ENCODE measurements around the gene C1orf21.

Gene C1orf21

DNA sequence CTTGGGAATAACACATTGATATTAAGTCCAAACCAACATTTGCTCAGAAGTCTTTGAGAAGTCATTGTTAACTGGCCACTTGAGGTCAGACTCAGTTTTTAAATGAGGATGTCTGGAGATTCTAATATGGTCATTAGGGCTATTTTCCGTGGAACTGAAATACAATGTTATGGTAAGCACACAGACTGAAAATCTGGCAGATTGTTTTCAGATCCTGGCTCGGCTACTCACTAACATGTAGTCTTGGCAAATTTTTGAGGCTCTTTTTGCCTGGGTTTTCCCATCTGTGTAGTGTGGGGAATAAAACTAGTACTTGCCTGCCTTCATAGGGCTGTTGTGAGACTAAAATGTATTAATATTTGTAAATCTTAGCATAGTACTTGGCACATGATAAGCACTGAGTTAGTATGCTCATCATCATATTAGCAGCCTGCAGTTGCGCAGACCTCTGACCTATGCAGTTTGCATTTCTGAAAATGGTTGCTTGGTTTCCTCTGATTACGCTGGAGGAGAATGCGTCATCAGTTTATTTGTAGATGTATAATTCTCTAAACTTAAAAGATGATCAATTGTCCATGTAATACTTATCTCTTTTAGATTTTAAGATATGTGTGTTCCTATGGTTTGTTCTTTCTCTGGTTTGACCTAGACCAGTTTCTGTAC, 100.8 kb downstream of the C1orf21 start:
- no peak for DNase-seq

DNA sequence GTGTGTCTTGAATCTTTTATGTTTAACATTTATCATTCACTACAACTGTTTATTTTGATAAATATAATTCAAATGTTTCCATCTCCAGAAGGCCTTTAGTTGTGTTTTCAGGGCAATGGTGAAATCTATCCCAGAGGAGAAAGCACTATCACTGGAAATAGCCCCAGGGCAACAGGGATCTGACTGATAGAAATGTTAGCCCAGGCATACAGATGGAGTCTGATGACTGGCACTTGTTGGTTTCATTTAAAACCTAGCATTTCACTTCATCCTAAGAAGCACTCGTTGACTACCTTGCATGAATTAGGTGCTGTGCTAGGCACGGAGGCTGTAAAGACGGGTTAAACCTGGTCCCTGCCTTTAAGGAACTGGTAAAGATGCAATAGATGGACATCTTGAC, 103.1 kb downstream of the C1orf21 start:
- no peak for DNase-seq

GRCh38 chr1:184492536-184492935, 105.7 kb downstream of the C1orf21 start:
- DNase-seq: no peak

DNA sequence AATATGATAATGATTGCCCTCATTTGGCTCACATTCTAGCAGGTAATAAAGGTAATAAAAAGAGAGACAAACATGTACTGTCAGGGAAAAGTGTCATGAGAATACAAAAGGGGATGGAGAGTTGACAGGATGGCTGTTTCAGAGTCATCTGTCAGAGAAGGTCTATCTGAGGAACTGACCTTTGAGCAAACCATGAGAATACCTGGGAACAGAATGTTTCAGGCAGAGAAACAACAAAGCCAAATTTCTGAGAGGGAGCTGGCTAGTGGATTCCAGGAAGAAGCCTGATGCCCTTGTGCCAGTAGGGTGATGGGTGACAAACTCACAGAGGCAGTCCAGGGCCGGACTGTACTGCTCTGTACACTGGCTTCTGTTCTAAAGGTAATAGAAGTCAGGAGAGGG, 107.2 kb downstream of the C1orf21 start:
- no peak for DNase-seq

DNA sequence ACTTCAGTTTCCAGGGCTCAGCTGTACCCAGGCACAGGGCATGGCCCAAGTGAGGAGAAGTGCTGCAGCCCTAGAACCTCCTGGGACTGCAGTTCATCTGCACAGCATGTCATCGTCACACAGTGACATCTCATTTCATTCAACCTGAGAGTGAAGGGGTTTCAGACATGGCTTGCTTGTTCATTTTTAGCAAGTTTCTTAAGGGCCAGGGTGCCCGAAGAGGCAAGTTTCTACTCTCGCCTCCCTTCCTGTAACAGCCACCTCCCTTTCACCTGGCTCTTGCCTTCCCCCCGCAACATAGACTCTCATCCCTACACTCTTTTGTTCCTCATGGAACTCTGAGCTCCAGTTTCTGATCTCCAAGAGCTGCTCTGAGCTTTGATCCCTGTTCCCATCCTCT, 108.1 kb downstream of the C1orf21 start:
- DNase-seq: no peak

DNA sequence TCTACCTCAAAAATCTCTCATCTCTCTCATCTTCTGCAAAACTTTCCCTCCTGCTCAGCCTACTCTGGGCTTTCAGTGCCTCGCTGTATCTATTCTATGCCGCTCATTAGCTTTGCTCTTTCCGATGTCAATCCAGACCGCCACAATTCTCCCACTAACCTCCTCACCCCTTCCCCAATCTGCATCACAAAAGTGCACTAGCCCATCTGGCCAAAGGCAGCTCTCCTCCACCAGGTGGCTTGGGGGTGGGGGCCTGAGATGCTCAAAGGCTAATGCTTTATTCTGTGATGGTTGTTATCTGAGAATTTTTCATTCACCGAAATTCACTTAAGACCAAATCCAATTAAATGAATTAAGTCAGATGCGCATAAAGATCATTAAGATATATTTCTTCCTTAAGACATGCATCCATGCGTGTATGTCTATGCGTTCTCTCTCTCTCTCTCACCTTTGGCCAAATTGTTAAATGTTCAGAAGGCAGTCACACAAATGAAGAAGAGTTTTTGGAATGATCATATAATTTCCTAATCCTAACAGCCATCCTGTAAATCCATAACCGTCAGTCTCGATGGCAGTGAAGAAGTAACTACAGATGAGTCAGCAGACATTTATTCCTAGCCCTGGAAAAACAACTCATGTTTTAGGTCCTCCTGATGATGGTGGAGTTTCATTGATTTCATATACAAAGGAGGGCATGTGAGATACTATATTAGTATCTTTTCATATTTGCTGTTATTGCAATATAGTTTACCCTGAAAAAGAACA, 111.3 kb downstream of the C1orf21 start:
- DNase-seq: no peak

DNA sequence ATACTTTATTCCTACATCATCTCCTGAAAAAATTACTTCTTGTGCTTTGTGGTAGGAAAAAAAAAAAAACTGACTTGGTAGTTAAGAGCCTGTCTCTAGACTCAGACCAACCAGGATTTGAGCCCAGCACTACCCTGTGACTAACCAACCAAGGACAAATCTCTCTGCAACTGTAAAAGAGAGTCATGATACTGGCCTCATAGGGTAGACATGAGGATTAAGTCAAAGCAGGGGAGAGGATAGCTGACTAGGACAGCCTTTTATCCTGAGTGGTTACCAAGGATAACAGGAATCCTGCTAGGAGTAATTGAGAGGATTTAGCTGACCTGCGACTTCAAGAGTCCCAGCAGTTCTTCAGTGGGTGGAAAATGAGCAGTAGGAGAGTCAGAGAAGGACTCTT, 112.8 kb downstream of the C1orf21 start:
- no peak for DNase-seq

DNA sequence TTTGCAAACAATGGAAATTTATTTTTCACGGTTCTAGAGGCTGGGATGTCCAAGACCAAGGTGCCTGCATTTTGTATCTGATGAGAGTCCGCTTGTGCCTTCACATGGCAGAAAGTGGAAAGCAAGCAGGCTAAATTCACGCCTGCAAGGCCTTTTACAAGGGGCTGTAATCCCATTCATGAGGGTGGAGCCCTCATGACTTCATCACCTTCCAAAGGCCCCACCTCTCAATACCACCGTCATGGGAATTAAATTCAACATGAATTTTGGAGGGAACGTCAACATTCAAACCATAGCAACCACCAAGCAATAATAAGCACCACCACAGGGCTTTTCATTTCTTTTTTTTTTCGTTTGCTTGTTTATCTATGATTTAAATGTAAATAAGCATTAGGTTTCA, 115.3 kb downstream of the C1orf21 start:
- DNase-seq: no peak

GRCh38 chr1:184503221-184503749, 116.5 kb downstream of the C1orf21 start:
- DNase-seq: no peak

- no peak for DNase-seq
These were observed 117.5 kb downstream of the C1orf21 start for GRCh38 chr1:184504040-184504954.

GRCh38 chr1:184504955-184505338, 118.1 kb downstream of the C1orf21 start:
- no peak for DNase-seq

DNA sequence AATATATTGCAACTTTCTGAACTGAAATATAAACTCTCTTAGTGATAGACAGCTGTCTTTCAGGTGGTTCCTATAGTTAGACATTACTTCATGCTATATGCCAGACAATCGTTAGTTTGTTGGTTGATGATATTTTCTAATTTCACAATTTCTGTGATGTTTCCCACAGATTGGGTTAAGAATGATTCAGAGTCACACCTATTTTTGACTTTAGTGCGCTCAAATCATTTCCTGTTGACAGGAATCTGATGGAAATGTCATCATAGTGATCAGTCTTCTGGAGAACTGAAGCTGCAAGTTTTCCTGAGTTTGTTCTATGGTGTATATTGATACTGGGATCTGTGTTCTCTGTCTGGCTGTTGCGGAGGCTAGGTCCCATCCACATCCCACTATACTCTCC, 119.7 kb downstream of the C1orf21 start:
- no peak for DNase-seq

DNA sequence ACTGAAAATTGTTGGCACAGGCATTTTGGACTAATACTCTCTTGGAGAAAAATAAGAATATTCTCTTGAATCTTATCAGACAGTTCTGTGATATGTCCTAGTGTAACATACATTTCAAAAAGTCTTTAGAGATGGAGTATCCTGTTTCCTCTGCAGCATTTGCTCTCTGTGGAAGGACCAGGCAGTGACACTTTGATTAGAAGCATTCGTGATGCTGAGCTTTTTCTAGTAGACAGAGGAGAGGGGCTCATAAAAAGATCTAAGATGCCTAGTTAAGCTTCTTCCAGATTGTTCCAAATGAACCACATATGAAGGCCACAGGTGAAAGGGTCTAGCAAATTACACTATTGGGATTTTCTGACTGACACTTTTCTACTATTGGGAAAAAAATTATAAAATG, 120.3 kb downstream of the C1orf21 start:
- DNase-seq: no peak

- no peak for DNase-seq
These were observed 120.9 kb downstream of the C1orf21 start for GRCh38 chr1:184507604-184508280.

GRCh38 chr1:184509105-184509504, 122.3 kb downstream of the C1orf21 start:
- DNase-seq: no peak

DNA sequence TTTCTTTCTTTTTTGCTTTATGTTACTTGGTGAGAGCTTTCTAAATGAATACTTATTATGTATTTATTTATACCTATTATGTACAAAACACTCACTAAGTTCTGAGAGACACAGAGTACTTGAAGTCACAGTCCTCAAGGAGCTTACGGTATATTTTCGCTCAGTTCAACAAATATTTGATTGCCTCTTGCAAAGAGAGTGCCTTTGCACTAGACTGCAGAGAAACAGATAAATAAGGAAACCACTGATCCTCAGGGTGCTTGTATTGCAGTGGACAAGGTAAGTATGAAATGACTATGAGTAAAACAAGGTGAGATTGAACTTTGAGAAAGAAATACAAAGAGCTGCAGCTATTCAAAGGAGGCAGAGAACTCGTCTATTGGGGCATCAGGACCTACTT, 123.3 kb downstream of the C1orf21 start:
- DNase-seq: no peak

DNA sequence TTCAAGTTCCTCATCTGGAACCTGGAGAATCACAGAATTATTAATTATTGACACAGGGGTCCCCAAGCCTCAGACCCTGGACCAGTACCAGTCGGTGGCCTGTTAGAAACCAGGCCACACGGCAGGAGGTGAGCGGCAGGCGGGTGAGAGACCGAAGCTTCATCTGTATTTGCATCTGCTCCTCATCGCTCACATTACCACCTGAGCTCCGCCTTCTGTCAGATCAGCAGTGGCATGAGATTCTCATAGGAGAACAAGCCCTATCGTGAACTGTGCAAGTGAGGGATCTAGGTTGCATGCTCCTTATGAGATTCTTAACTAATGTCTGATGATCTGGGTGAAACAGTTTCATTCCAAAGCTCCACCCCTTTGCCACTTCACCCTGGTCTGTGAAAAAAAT, 125.9 kb downstream of the C1orf21 start:
- DNase-seq: no peak

GRCh38 chr1:184513421-184513820, 126.6 kb downstream of the C1orf21 start:
- no peak for DNase-seq

DNA sequence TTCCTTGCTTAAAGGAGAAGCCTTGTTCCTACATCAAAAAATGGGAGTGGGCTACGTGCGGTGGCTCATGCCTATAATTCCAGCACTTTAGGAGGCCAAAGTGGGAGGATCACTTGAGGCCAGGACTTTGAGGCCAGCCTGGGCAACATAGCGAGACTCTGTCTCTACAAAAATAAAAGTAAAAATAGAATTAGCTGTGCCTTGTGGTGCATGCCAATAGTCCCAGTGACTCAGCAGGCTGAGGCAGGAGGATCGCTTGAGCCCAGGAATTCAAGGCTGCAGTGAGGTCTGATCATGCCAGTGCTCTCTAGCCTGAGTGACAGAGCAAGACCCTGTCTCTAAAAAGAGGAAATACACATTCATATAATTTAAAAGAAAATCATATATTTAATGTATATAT, 127.1 kb downstream of the C1orf21 start:
- no peak for DNase-seq

- no peak for DNase-seq
These were observed 127.6 kb downstream of the C1orf21 start for GRCh38 chr1:184514447-184514846.

GRCh38 chr1:184517130-184517529, 130.3 kb downstream of the C1orf21 start:
- DNase-seq: no peak

DNA sequence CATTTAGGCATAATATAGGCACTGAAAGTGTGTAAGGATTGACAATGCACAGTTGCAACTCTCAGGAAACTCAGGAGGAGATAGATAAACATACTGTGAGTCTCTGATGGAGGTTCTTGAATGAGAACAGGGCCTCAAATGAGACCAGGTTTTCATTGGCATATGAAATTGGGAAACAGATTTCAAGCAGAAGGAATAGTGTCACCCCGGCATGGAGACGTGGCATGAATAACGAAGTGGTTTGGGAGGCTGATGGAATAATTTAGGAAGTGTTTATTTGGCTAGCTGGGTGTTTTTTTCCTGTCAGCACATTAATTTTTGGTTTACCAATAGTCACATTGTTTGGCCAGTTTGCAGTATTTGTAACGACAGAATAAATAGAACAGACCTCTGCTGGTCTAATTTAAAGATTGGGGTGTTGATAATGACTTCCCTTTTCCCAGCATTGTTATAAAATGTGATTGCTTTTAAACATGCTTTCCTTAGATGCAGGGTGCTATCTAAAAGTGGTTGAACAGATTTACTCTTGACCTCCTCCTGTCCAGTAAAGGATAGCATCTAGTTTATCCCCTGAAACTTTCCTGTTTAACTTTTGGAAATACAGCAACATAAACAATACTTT, 132.0 kb downstream of the C1orf21 start:
- DNase-seq: no peak

Measured in activated gamma-delta T cell treated with Interleukin-2 at 50 U/mL for 16 hours (primary cell).